ENCODE measurements around the gene TLX2.
"Not testable (repeated sequence)": the region's sequence is repeated elsewhere in the genome, so short reads cannot be mapped to it uniquely, and the experiment has no call there.

TLX2 gene

GRCh38 chr2:74556831-74557370, 42.7 kb downstream of the TLX2 start:
- no peak for DNase-seq

- DNase-seq, result no peak
These were observed 44.3 kb downstream of the TLX2 start for GRCh38 chr2:74558284-74559230.

- no peak for DNase-seq
These were observed 45.7 kb downstream of the TLX2 start for GRCh38 chr2:74559912-74560311.

GRCh38 chr2:74560591-74560990, 46.3 kb downstream of the TLX2 start:
- no peak for DNase-seq

GRCh38 chr2:74561022-74561421, 46.8 kb downstream of the TLX2 start:
- not testable (repeated sequence) for DNase-seq

- DNase-seq, result no peak
These were observed 48.0 kb downstream of the TLX2 start for GRCh38 chr2:74562126-74562775.

GRCh38 chr2:74564222-74564621, 50.0 kb downstream of the TLX2 start:
- no peak for DNase-seq

- DNase-seq, result no peak
These were observed 52.0 kb downstream of the TLX2 start for GRCh38 chr2:74566076-74566753.

- DNase-seq, result no peak
These were observed 52.5 kb downstream of the TLX2 start for GRCh38 chr2:74566754-74567085.

Measured in T-helper 1 cell (primary cell).